ENCODE data around the gene OTUD7B.
"Not testable (repeated sequence)": the region's sequence is repeated elsewhere in the genome, so short reads cannot be mapped to it uniquely, and the experiment has no call there.

The OTUD7B gene

GRCh38 chr1:150010393-150011115, at the start of gene OTUD7B:
Gene OTUD7B (minus strand): TSS chr1:150010726. CDS start chr1:149977510, 33,216 bp downstream.
- no peak for FAIRE-seq

DNA sequence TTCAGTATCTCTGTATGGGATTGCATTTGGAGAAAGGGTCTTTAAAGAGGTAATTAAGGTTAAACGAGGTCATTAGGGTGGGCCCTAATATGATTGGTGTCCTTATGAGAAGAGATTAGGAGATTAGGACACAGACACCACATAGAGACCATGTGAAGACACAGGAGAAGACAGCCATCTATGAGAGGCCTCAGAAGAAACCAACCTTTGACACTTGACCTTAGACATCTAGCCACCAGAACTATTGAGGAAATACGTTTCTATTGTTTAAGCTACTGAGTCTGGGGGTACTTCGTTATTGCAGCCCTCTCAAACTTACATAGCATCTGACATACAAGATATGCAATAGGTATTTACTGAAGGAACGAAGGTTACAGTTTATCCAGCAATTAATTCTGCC, 49.7 kb upstream of the OTUD7B start:
- FAIRE-seq, result no peak

DNA sequence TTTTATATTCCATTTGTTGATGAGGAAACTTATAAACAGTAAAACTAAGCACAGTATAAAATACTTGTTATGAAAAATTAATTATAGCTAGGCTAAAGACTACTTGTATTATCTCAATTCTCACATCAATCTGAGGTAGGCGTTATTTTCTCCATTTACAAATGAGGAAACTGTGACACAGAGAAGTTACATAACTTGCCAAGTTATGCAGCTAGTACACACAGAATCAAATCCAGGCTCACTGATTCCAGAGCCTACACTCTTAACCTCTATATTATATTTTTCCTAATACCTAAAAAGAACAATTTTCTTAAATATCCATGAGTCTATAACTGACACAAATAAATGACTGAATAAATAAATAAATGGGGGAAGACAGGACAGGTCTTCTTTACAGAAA, 45.9 kb upstream of the OTUD7B start:
- FAIRE-seq, result no peak

DNA sequence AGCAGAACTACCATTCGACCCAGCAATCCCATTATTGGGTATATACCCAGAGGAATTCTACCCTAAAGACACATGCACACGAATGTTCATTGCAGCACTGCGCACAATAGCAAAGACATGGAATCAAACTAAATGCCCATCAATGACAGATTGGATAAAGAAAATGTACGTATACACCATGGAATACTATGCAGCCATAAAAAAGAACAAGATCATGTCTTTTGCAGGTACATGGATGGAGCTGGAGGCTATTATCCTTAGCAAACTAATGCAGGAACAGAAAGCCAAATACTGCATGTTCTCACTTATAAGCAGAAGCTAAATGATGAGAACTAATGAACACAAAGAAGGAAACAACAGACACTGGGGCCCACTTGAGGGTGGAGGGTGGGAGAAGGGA, 45.0 kb upstream of the OTUD7B start:
- FAIRE-seq, result not testable (repeated sequence)

DNA sequence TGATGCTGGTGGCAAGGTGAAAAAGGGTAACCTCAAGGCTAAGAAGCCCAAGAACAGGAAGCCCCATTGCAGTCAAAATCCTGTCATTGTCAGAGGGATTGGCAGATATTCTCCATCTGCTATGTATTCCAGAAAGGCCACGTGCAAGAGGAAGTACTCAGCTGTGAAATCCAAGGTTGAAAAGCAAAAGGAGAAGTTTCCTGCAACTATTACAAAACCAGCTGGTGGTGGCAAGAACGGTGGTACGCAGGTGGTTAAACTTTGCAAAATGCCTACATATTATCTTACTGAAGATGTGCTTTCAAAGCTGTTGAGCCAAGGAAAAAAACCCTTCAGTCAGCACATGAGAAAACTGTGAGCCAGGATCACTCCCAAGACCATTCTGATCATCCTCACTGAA, 43.4 kb upstream of the OTUD7B start:
- no peak for FAIRE-seq

DNA sequence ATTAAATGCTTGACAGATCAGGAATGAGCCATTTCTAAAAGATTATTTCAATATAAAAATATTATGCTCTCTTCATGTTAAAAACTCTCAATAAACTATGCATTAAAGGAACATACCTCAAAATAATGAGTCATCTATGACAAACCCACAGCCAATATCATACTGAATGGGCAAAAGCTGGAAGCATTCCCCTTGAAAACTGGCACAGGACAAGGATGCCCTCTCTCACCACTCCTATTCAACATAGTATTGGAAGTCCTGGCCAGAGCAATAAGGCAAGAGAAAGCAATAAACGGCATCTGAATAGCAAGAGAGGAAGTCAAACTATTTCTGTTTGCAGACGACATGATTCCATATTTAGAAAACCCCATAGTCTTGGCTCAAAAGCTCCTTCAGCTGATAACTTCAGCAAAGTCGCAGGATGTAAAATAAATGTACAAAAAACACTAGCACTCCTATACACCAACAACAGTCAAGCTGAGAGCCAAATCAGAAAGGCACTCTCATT, 41.4 kb upstream of the OTUD7B start:
- not testable (repeated sequence) for FAIRE-seq

DNA sequence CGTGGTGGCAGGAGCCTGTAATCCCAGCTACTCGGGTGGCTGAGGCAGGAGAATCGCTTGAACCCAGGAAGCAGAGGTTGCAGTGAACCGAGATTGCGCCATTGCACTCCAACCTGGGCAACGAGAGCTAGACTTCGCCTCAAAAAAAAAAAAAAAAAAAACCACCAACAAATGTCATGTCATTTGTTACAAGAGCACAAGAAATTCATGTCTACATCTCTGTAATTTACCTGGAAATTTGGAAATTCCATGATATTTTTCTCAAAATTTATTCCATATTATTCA, 40.5 kb upstream of the OTUD7B start:
- FAIRE-seq, result no peak

- FAIRE-seq, result no peak
Measured at GRCh38 chr1:150049926-150050325, 39.4 kb upstream of the OTUD7B start.

DNA sequence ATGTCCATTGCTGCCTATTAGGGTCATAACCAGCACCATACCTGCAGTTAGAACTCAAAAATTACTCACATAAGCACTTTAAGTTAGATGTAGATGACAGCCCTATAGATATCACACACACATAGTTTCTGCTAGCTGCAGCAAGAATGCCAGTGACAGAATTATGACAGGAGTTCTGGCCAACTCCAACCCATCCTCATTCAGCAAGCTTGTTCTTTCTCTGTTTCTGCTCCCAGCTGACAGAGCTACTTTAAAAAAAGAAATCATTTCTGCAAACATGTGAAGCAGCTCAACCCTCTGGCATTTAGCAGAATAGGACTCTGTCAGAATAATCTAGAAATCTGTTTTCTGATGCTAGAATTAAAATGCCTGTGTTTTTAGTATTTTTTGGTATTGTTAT, 23.8 kb upstream of the OTUD7B start:
- FAIRE-seq, result no peak

- FAIRE-seq, result no peak
Measured at GRCh38 chr1:150028322-150028721, 17.8 kb upstream of the OTUD7B start.

DNA sequence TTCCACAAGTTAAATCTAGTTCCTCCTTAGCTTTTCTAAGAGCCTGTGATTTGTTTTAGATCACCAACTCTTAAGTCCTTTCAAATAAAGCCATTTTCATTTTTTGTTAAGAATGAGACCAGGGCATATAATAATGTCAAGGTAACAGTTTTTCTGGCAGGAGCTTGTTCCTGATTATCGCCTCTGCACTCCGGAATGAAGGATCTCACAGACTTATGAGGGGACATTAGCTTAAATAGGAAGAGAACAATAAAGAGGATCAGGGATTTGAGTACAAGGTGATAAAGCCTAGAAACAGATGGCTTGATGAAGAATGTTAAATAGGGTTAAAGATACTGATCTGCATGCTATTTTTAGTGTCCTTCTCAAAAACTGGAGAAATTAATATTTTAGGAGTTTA, 13.6 kb upstream of the OTUD7B start:
- FAIRE-seq, result no peak

- FAIRE-seq, result no peak
Measured at GRCh38 chr1:150022357-150022756, 11.8 kb upstream of the OTUD7B start.

DNA sequence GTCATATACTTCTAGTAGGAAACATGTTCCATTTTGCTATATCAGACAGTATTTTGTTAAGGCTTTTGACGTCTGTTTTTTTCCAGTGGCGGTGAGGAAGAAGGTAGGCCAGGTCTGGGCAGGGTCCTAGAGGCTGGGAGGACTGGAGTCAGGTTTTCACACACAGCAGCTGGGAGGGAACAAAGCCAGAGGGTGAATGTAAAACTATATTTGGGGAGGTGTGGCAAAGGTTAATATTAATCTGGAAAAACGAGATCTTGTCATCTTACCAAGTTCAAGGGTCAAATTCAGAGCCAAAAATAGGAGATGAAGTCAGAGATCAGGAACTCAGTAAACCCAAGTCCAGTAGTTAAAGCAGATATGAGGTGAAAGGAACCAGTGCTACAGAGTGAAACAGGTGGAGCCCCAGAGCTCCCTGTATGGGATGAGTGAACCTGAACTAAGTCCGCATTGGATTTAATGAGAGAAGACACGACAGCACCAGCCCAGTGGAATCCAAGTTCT, 10.7 kb upstream of the OTUD7B start:
- no peak for FAIRE-seq

DNA sequence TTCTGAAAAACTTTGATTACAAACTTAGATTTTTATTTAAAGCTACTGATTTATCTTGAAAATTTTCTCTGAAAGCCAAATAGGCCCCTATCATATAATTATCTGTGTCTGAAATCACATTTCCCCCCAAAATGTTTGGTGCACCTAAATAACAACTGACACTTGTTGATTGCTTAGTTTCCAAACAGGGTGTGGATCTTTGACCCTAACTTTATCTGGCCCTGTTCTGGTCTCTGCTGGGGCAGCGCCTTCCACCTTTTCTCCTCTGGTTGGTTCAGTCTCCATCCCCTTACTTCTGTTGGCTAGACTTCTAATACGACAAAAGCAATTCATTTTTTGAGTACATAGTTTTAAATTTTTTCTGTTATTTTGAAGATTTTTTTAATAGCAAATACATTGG, 10.2 kb upstream of the OTUD7B start:
- FAIRE-seq, result no peak

DNA sequence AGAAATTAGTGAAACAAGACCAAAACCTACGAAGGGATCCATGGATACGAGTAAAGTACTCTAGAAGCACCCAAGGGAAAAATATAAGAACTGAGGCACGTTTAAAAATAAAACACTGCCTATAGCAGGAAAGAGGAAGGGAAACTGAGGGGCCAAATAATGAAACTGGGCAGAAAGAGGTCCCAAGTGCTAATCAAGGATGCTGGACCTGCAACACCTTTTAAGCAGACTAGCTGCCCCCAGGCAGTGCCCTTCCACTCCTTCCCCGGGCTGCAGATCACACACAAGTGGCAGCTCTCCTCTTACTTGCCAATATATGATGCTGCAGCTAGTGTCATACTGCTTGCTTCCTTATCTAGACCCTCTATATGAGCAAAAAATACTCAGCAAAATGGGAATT, 7.6 kb upstream of the OTUD7B start:
- no peak for FAIRE-seq

DNA sequence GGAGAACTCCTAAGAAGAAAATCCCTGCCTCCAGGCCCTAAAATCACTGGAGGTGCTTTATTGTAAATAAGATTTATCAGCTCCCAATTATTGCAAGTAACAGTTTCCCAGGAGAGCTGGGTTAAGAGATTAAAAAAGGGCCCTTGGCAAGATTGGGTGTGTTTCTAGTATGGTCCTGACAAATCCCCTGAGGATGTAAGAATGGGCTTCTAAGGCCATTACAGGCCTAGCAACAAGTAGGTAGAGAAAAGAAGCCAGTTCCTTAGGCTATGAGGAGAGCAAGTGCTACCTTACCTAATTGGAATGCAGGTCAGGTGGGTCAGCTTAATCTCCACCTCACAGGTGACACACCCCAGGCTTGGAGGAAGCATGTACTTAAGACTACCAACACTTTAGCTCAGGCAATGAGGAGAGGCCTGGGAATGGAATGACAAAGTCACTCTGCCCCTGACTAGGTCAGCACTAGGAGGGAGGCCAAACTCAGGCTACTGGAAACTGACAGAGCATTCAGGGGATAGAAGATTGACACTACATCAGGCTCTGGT, 6.8 kb upstream of the OTUD7B start:
- no peak for FAIRE-seq

DNA sequence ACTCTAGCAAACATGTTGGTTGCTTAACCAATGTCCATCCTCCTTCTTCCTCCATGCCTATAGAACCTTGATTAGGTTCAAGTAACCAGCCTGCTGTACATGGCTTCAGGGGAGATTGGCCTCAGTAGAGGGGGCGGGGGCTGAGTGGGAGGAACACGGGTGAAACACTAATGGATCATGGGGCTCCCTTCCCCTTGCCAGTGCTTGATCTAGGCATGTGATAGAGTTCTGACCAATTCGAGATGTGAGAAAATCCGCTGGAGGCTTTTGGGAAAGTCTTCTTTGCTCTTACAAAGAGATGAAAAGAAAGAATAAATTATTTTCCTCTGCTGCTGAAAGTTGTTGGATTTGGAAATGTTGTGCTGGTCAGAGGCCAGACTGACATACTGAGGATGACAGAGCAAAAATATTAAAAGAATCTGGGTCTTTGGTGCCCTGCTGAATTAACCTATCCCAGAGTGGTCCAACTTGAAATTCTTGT, 5.2 kb upstream of the OTUD7B start:
- no peak for FAIRE-seq

DNA sequence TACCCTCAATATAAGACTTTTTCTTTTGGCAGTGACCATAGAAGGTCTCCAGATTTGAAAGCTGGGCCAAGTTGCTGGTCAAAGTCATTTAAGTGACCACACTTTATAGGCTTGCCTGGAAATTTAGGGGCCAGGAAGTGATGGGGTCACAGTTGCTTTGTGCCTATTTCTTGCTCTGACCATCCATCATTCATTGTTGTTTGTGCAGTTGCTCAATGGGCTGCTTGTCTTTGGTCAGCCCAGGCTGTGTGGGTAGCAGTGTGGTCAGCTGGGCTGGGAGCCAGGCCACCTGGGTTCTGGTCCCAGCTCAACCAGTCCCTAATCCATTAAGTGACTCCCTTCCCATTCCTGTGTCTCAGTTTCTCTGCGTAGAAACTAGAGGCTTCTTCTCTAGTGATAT, 2.1 kb upstream of the OTUD7B start:
- no peak for FAIRE-seq

DNA sequence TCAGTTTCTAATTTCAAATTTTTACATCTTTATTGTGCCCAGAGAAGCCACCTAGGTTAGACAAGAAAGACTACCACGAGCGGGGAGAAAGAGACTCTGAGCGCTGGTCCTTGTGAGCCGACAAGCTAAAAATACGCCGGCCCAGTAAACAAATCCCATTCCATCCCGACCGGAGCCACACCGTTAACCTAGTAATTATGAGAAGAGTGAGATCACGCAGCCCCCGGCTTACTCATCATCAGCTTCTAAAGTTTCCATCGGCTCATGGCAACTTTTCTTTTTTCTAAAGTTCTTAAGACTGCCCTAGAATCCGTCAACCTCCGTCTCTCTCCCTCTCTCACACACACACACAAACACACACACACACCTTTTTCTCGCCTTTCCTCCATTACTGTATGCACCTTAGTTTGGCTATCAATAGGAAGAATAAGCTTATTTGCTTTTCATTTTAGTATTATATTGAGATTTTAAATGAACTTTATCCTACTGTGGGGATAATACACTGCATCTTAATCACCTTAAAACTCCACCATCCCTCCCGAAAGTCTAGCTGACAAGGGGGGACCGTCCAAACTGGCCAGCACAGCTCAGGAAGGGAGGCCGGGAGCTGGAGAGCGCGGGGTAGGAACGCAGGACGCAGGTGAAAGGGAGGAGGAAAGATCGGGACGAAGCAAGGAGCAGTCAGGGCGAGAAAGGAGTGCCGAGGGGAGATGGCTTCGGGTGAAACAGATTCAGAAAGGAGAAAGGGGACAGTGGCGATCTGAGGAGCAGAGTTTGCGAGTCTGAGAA, 728 bp downstream of the OTUD7B start:
- no peak for FAIRE-seq

DNA sequence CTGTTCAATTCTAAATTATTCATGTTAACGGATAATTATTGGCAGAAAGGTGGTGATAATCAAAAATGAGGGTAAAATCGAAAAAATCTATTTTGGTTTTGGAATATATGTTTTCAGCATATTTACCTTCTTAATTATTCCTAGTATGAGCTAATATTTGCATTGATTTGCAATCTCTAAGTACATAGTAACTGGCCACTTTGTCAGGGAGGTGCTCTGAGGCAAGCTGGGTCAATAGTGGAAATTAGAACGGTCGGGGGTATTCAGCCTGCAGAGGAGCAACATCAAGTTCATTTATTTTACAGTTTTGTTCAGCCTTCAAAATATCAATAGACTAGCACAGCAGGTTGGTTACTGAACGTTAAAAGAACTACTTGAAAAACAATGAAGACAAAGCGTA, 1.8 kb downstream of the OTUD7B start:
- no peak for FAIRE-seq

- FAIRE-seq, result no peak
Measured at GRCh38 chr1:150006881-150007421, 3.6 kb downstream of the OTUD7B start.

DNA sequence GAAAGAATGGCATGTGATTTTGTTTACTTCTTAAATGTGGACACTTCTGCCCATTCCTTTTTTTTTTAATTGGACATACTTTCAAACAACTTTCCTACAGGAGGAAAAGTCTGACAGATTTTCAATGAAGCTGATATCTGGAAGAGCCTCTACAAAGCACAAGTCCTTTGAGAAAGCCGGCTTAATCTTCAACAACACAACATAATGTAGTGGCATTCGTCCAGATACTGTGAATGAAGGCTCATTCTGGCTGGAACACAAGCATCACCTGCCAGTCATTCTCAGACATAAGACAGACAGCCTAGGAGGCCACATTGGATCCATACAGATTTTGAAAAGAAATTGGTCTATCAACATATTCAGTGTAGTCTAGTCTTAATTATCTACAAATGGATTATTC, 4.9 kb downstream of the OTUD7B start:
- FAIRE-seq, result no peak

DNA sequence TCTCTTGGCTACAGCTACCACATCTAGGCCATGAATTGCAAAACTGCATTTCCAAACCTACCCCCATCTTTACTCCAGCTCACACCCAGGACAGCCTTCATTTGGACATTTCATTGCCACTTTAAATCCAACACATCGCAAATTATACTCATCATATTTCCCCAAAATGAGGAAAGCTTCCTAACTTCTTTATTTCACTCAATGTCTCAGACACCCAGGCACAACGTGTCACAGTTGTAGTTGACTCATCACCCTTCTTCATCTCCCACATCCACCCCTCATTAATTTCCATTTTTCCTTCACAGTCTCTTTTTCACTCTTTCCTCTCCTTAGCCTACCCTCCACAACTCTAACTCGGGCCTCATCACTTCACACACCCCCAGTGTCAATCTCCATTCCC, 6.7 kb downstream of the OTUD7B start:
- no peak for FAIRE-seq

- FAIRE-seq, result no peak
Measured at GRCh38 chr1:150002217-150002616, 8.3 kb downstream of the OTUD7B start.

Measured in colon (tissue), 2 donors.